Esophagus squamous epithelium (tissue), 5 donors: Measurements from ENCODE around the gene GPR157. TPM values are rescaled to one million over a fixed set of nuclear protein-coding genes. Genes with fewer than 3 reads are reported as not detected.

Experiments
- DNase-seq: peaks from one replicate; lab custom pipeline; 2025; lab: John Stamatoyannopoulos, UW
- H3K27ac ChIP-seq, 4 donors: fragments of 200-600 bp; sonication (generic); one replicate each; pipeline ENCODE4 v1.5.1; 2016 to 2019; ENCODE audit warnings: mild to moderate bottlenecking in 1 of 4
- H3K27me3 ChIP-seq, 4 donors: fragments of 200-600 bp; sonication (generic); 1 replicate in 3 of 4; 2 replicates in 1 of 4; pipeline versions ENCODE4 v1.5.1 to v1.6.0; 2017 to 2021; ENCODE audit warnings: antibody characterized with exemption in 1 of 4
- H3K36me3 ChIP-seq, 3 donors: fragments of 200-600 bp; sonication (generic); one replicate each; pipeline ENCODE4 v1.5.1; 2016 to 2019
- H3K4me1 ChIP-seq, 3 donors: fragments of 200-600 bp; sonication (generic); one replicate each; pipeline ENCODE4 v1.5.1; 2017 to 2019
- H3K4me3 ChIP-seq, 4 donors: fragments of 200-600 bp; sonication (generic); 1 replicate in 3 of 4; 2 replicates in 1 of 4; pipeline ENCODE4 v1.5.1; 2016 to 2019; ENCODE audit warnings: mild to moderate bottlenecking in 2 of 4, moderate library complexity in 1 of 4
- H3K9me3 ChIP-seq, 3 donors: fragments of 200-600 bp; sonication (generic); one replicate each; pipeline ENCODE4 v1.5.1; 2016 to 2019
- POLR2A ChIP-seq, 4 donors: fragments of 450-650 bp; IDR thresholded peaks; one replicate each; pipeline ENCODE4 v1.6.1; 2017; ENCODE audit warnings: antibody characterized with exemption in 4 of 4, mild to moderate bottlenecking in 4 of 4, moderate library complexity in 3 of 4
- WGBS, 2 donors: methylation state at CpG; one replicate each; pipeline ENCODE4 v1.1.5; 2018; 5-methylcytosine and 5-hydroxymethylcytosine counted together
- intact Hi-C: fragments of 100-400 bp; cut with DNase I; formaldehyde crosslinking; loops from one replicate; pipeline ENCODE4 v1.15.0; 2022
- total RNA-seq, 4 donors: library from RNA; depleted of rRNA; stranded (reverse); fragments of >200 nt; gene quantifications; one replicate each; pipeline ENCODE4 v1.1.0, GENCODE V29; 2016
- TF ChIP-seq, protein P1 (sequence below), 6 experiments: fragments of 450-650 bp in 4 of 6; fragments of 200-600 bp in 2 of 6; sonication (generic) in 2 of 6; IDR thresholded peaks; one replicate each; pipeline ENCODE4 v1.5.1; 2016 to 2019; ENCODE audit warnings: antibody characterized with exemption in 6 of 6, mild to moderate bottlenecking in 4 of 6, moderate library complexity in 4 of 6
- donor health status: DM: yes; HTN: yes; CAD: no.

The GPR157 gene
- total RNA-seq, 4 donors from 2014 or later, result 28.5 to 57.4 (median 30.2) TPM

DNA sequence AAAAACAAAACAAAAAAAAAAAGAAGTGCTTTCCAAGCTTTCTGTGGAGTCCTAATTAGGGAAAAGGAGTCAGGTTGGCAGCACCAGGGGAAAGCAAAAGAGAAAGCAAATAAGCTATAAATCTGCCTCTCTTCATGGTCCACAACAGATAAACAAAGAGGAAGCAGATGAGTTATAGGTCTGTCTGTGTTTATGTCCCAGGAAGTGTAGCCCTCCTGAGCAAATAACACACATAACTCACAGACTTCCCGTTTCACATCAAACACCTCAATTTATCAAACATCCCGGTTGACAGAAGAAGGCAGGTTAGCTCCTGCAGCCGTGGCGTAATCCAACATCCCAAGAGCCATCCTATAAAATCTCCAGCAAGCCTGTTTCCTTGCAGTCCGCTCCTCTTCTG, 53.9 kb downstream of the GPR157 start:
- peak overlapping the region; percentile 26 to 65 (median 48) for H3K27ac ChIP-seq
- no peak for TF ChIP-seq POLR2A (IDR thresholded peaks at IDR 0.05)
- TF ChIP-seq, protein P1, sequence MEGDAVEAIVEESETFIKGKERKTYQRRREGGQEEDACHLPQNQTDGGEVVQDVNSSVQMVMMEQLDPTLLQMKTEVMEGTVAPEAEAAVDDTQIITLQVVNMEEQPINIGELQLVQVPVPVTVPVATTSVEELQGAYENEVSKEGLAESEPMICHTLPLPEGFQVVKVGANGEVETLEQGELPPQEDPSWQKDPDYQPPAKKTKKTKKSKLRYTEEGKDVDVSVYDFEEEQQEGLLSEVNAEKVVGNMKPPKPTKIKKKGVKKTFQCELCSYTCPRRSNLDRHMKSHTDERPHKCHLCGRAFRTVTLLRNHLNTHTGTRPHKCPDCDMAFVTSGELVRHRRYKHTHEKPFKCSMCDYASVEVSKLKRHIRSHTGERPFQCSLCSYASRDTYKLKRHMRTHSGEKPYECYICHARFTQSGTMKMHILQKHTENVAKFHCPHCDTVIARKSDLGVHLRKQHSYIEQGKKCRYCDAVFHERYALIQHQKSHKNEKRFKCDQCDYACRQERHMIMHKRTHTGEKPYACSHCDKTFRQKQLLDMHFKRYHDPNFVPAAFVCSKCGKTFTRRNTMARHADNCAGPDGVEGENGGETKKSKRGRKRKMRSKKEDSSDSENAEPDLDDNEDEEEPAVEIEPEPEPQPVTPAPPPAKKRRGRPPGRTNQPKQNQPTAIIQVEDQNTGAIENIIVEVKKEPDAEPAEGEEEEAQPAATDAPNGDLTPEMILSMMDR (IDR thresholded peaks at IDR 0.05), result no peak
- no peak overlapping the region for H3K4me3 ChIP-seq
- H3K36me3 ChIP-seq, result no peaks in the 10 kb centered on the region
- peaks cover 21 to 95% (median 50%) of the 10 kb centered on the region in 3 donors for H3K4me1 ChIP-seq
- no peaks in the 10 kb centered on the region for H3K27me3 ChIP-seq
- H3K9me3 ChIP-seq, result no peaks in the 10 kb centered on the region
- intact Hi-C loops, result no loop called here
- no peak for DNase-seq
- WGBS, 2 donors, result 17 to 25% methylated on average over 5 of the region's 5 CpGs

DNA sequence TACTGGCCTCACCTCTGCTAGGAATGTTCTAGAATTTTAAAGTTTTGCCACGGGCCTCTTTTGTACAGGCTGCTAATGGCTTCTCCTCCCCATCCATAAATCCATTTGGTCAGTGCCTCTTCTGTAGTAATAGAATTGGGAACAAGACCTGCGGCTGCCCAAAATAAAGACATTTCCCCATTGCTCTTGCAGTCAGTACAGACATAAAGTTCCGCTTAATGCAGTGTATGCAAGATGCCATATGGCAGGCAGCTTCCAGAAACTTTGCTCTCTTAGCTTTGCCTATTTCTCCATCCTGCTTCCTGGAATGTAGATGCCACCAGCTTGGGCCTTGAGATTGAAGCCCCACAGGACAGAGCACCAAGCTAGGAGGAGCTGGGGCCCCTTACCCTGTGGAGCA, 55.8 kb downstream of the GPR157 start:
- Histone ChIP-seq H3K4me3 (no peak overlapping the region), H3K27ac (no peak overlapping the region), H3K4me1 (peaks cover 23 to 95% (median 59%) of the 10 kb centered on the region in 3 donors), H3K36me3 (no peaks in the 10 kb centered on the region), H3K27me3 (no peaks in the 10 kb centered on the region), H3K9me3 (no peaks in the 10 kb centered on the region)
- intact Hi-C loops, result no loop called here
- TF ChIP-seq, protein P1 (IDR thresholded peaks at IDR 0.05), result no peak
- 80 to 89% methylated on average over 3 of the region's 3 CpGs for WGBS, 2 donors
- no peak for DNase-seq

GRCh38 chr1:9071554-9072235, 57.2 kb downstream of the GPR157 start:
- no peak overlapping the region for H3K4me3 ChIP-seq
- intact Hi-C loops, result no loop called here
- no peak for DNase-seq
- peaks cover 24 to 94% (median 59%) of the 10 kb centered on the region in 3 donors for H3K4me1 ChIP-seq
- WGBS, 2 donors, result 78 to 91% methylated on average over 8 to 9 of the region's 50 CpGs
- no peaks in the 10 kb centered on the region for H3K27me3 ChIP-seq
- peak overlapping the region; percentile 76 to 91 (median 88) for H3K27ac ChIP-seq
- H3K36me3 ChIP-seq, result no peaks in the 10 kb centered on the region
- TF ChIP-seq, protein P1 (IDR thresholded peaks at IDR 0.05), result no peak
- TF ChIP-seq POLR2A (IDR thresholded peaks at IDR 0.05), result no peak
- no peaks in the 10 kb centered on the region for H3K9me3 ChIP-seq

- H3K9me3 ChIP-seq, result no peaks in the 10 kb centered on the region
- H3K27me3 ChIP-seq, result no peaks in the 10 kb centered on the region
- TF ChIP-seq, protein P1 (IDR thresholded peaks at IDR 0.05), result no peak
- TF ChIP-seq POLR2A (IDR thresholded peaks at IDR 0.05), result no peak
- 37% methylated on average over 5 to 7 of the region's 7 CpGs for WGBS, 2 donors
- peaks cover 24 to 90% (median 51%) of the 10 kb centered on the region in 3 donors for H3K4me1 ChIP-seq
- intact Hi-C loops, result no loop called here
- H3K36me3 ChIP-seq, result no peaks in the 10 kb centered on the region
- no peak overlapping the region for H3K4me3 ChIP-seq
- peak overlapping the region; percentile 76 to 91 (median 88) for H3K27ac ChIP-seq
- no peak for DNase-seq
These were observed 58.4 kb downstream of the GPR157 start for GRCh38 chr1:9070486-9070885.

DNA sequence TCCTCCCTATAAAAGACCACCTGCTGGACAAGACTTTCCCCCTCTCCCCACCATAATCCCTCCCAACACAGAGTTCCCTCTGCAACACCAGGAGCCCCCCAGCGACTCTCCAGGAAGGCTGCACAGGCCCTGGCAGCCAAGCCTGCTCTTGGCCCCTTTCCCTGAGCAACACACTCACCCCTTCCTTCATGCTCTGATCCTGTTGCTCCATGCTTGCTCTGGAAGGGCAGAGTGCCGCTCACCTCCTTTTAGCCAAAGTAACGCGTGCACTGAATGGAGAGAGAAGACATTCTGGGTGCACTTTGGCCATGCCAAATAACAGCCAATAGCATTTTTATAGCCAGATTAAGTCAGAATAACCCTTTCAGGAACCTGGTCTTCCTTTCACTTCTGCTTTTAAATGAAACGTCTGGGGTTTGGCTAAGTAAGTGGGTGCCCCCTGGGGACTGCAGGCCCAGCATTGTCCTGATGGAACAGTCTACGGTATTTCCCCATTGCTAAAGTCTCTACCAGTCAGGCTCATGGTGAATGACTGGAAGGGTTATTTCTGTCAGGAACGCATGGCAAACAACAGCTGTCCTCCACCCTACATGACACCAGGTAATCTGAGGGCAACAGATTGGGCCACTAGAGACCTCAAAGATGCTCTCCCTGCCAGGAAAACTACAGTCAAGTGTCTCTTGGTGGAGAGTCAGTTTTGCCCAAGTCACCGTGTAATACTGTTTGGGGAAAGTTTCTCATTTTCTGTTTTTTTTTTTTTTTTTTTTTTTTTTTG, 59.4 kb downstream of the GPR157 start, which contains the start of gene SLC2A5:
Gene SLC2A5, minus strand, starts transcription at position 310 of the 775 bp plus-strand sequence. Its CDS starts 99 bp downstream, at position 211.
- intact Hi-C loops, result no loop called here
- TF ChIP-seq, protein P1 (IDR thresholded peaks at IDR 0.05), result no peak
- TF ChIP-seq POLR2A (IDR thresholded peaks at IDR 0.05), result no peak
- no peak for DNase-seq
- H3K4me1 ChIP-seq, result peaks cover 21 to 90% (median 58%) of the 10 kb centered on the region in 3 donors
- H3K27me3 ChIP-seq, result no peaks in the 10 kb centered on the region
- WGBS, 2 donors, result 17 to 18% methylated on average over 4 to 6 of the region's 8 CpGs
- peak within 1 kb of the TSS in 3 of 4 donors; percentile 7 to 47 (median 15) for H3K4me3 ChIP-seq
- H3K27ac ChIP-seq, result peak within 1 kb of the TSS; percentile 76 to 91 (median 88)
- H3K36me3 ChIP-seq, result no peaks in the 10 kb centered on the region
- H3K9me3 ChIP-seq, result no peaks in the 10 kb centered on the region
